ENCODE data around the gene POSTN.

GRCh38 chr13:37586164-37586563, 12.4 kb downstream of the POSTN start:
- TF ChIP-seq CTCF (IDR thresholded peaks at IDR 0.05) (no peak), POLR2AphosphoS5 (IDR thresholded peaks at IDR 0.05) (no peak), POLR2A (IDR thresholded peaks at IDR 0.05) (no peak), EP300 (IDR thresholded peaks at IDR 0.05) (no peak)
